Inflammatory macrophage treated with lipopolysaccharide for 1 hour (primary cell): Measurements from ENCODE around the gene AHRR.
"Not testable (repeated sequence)": the region's sequence is repeated elsewhere in the genome, so short reads cannot be mapped to it uniquely, and the experiment has no call there.

Experiments used
- DNase-seq, 2 donors: peaks; one replicate each; pipeline ENCODE4 v3.0.0-alpha.2; 2020 to 2022

The AHRR gene

GRCh38 chr5:464446-464842 lies 142.9 kb downstream of the AHRR start:
- no peak for DNase-seq

- DNase-seq = no peak
Measured at GRCh38 chr5:464843-465590, 143.5 kb downstream of the AHRR start.

- no peak for DNase-seq
Measured at GRCh38 chr5:465591-466403, 144.3 kb downstream of the AHRR start.

GRCh38 chr5:466661-467310 lies 145.3 kb downstream of the AHRR start:
- no peak for DNase-seq

GRCh38 chr5:468401-468800 lies 146.9 kb downstream of the AHRR start:
- no peak for DNase-seq

GRCh38 chr5:469752-470483 lies 148.4 kb downstream of the AHRR start:
- no peak for DNase-seq

- no peak for DNase-seq
Measured at GRCh38 chr5:470961-471749, 149.6 kb downstream of the AHRR start.

GRCh38 chr5:471750-472058 lies 150.2 kb downstream of the AHRR start:
- DNase-seq = peak; percentile 60 to 68

- no peak for DNase-seq
Measured at GRCh38 chr5:472076-472655, 150.7 kb downstream of the AHRR start.

- DNase-seq = peak; percentile 79 to 87
Measured at GRCh38 chr5:472656-473550, 151.4 kb downstream of the AHRR start.

- no peak for DNase-seq
Measured at GRCh38 chr5:473551-474192, 152.2 kb downstream of the AHRR start.

- not testable (repeated sequence) for DNase-seq
Measured at GRCh38 chr5:474232-474839, 152.8 kb downstream of the AHRR start.

- no peak for DNase-seq
Measured at GRCh38 chr5:474840-475661, 153.5 kb downstream of the AHRR start.

GRCh38 chr5:475704-476101 lies 154.2 kb downstream of the AHRR start:
- DNase-seq = no peak

- DNase-seq = no peak
Measured at GRCh38 chr5:476102-476813, 154.7 kb downstream of the AHRR start.

GRCh38 chr5:476814-477175 lies 155.3 kb downstream of the AHRR start:
- DNase-seq = no peak

- DNase-seq = no peak
Measured at GRCh38 chr5:477247-477646, 155.7 kb downstream of the AHRR start.

GRCh38 chr5:477871-478270 lies 156.4 kb downstream of the AHRR start:
- no peak for DNase-seq
